ENCODE data around the gene TRPM3. TPM values are rescaled to one million over a fixed set of nuclear protein-coding genes. Genes with fewer than 3 reads are reported as not detected.

The TRPM3 gene
- total RNA-seq, 1 experiment from 2014 or later = not detected

DNA sequence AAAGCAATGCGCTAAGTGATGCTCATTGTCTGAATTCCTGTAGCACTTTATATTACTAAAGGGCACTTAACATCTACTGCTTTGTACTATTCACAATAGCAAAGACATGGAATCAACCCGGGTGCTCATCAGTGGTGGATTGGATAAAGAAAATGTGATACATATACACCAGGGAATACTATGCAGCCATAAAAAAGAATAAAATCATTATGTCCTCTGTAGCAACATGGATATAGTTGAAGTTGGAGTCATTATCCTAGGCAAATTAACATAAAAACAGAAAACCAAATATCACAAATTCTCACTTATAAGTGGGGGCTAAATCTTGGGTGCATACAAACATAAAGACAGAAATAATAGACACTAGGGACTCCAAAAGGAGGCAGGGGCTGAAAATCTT lies 308.3 kb downstream of the TRPM3 start:
- ChIA-PET CTCF (no interaction called here), POLR2A (no interaction called here)
- ATAC-seq = no peak
- no peak for DNase-seq (ENCODE audit: low read depth, low spot score)
- Histone ChIP-seq H3K36me3 (ENCODE audit: control insufficient read depth, insufficient read depth, low read length) (no peaks in the 10 kb centered on the region), H3K4me3 (ENCODE audit: low read depth in 2 of 2, low read length in 2 of 2) (no peak overlapping the region), H3K4me1 (ENCODE audit: control insufficient read depth, insufficient read depth, low read length) (no peaks in the 10 kb centered on the region), H3K9me3 (ENCODE audit: control insufficient read depth, insufficient read depth, low read depth, low read length) (no peaks in the 10 kb centered on the region), H3K27me3 (ENCODE audit: control insufficient read depth, insufficient read depth, low read length) (no peaks in the 10 kb centered on the region), H3K27ac (ENCODE audit: low read length) (no peak overlapping the region)
- in situ Hi-C loops (cut with HindIII; ENCODE audit: low pct_unique_long_range_greater_than_20kb, low sequenced_read_pairs) = no loop called here
- BruUV-seq (replicated peaks) = no TSS peak
- TF ChIP-seq POLR2AphosphoS5 (IDR thresholded peaks at IDR 0.05; ENCODE audit: low read depth, low read length) (no peak), SIN3A (IDR thresholded peaks at IDR 0.05; ENCODE audit: borderline replicate concordance, insufficient read depth, low read depth, low read length) (no peak), TCF7L2 (IDR thresholded peaks at IDR 0.05; ENCODE audit: low read depth, low read length) (no peak)
- intact Hi-C loops (cut with micrococcal nuclease; ENCODE audit: unreplicated experiment) = no loop called here

DNA sequence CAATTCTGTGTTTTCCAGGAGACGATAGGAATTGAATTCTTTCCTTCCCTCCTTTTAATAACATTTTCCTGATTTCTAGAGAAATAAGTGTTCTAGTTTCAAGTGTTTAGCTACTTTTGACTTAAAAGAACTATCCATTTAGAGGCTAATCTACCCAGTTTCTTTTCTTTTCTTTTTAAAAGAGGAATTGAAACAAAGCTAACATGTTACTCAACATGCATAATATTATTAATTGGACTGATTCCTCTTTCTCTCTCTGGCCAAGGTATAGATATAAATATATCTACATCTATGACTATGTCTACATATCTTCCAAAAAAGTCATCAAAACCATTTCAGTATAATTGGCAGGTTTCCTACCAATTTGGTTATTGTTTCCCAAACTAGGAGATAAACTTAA lies 309.8 kb downstream of the TRPM3 start:
- intact Hi-C loops (cut with micrococcal nuclease; ENCODE audit: unreplicated experiment) (no loop called here), in situ Hi-C loops (cut with HindIII; ENCODE audit: low pct_unique_long_range_greater_than_20kb, low sequenced_read_pairs) (no loop called here)
- no peak for ATAC-seq
- TF ChIP-seq SIN3A (IDR thresholded peaks at IDR 0.05; ENCODE audit: borderline replicate concordance, insufficient read depth, low read depth, low read length) = no peak
- TF ChIP-seq, protein P1, sequence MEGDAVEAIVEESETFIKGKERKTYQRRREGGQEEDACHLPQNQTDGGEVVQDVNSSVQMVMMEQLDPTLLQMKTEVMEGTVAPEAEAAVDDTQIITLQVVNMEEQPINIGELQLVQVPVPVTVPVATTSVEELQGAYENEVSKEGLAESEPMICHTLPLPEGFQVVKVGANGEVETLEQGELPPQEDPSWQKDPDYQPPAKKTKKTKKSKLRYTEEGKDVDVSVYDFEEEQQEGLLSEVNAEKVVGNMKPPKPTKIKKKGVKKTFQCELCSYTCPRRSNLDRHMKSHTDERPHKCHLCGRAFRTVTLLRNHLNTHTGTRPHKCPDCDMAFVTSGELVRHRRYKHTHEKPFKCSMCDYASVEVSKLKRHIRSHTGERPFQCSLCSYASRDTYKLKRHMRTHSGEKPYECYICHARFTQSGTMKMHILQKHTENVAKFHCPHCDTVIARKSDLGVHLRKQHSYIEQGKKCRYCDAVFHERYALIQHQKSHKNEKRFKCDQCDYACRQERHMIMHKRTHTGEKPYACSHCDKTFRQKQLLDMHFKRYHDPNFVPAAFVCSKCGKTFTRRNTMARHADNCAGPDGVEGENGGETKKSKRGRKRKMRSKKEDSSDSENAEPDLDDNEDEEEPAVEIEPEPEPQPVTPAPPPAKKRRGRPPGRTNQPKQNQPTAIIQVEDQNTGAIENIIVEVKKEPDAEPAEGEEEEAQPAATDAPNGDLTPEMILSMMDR (IDR thresholded peaks at IDR 0.05) = no peak
- TF ChIP-seq TCF7L2 (IDR thresholded peaks at IDR 0.05; ENCODE audit: low read depth, low read length) = no peak
- TF ChIP-seq, protein P2, sequence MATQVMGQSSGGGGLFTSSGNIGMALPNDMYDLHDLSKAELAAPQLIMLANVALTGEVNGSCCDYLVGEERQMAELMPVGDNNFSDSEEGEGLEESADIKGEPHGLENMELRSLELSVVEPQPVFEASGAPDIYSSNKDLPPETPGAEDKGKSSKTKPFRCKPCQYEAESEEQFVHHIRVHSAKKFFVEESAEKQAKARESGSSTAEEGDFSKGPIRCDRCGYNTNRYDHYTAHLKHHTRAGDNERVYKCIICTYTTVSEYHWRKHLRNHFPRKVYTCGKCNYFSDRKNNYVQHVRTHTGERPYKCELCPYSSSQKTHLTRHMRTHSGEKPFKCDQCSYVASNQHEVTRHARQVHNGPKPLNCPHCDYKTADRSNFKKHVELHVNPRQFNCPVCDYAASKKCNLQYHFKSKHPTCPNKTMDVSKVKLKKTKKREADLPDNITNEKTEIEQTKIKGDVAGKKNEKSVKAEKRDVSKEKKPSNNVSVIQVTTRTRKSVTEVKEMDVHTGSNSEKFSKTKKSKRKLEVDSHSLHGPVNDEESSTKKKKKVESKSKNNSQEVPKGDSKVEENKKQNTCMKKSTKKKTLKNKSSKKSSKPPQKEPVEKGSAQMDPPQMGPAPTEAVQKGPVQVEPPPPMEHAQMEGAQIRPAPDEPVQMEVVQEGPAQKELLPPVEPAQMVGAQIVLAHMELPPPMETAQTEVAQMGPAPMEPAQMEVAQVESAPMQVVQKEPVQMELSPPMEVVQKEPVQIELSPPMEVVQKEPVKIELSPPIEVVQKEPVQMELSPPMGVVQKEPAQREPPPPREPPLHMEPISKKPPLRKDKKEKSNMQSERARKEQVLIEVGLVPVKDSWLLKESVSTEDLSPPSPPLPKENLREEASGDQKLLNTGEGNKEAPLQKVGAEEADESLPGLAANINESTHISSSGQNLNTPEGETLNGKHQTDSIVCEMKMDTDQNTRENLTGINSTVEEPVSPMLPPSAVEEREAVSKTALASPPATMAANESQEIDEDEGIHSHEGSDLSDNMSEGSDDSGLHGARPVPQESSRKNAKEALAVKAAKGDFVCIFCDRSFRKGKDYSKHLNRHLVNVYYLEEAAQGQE (IDR thresholded peaks at IDR 0.05; ENCODE audit: insufficient read depth in 1 of 2, low read depth in 2 of 2, low read length in 1 of 2) = no peak
- no peak for TF ChIP-seq POLR2AphosphoS5 (IDR thresholded peaks at IDR 0.05; ENCODE audit: low read depth, low read length)
- ChIA-PET POLR2A (no interaction called here), CTCF (no interaction called here)
- no peaks in the 10 kb centered on the region for H3K9me3 ChIP-seq (ENCODE audit: control insufficient read depth, insufficient read depth, low read depth, low read length)
- no peaks in the 10 kb centered on the region for H3K36me3 ChIP-seq (ENCODE audit: control insufficient read depth, insufficient read depth, low read length)
- DNase-seq (ENCODE audit: low read depth, low spot score) = no peak
- H3K4me1 ChIP-seq (ENCODE audit: control insufficient read depth, insufficient read depth, low read length) = no peaks in the 10 kb centered on the region
- H3K27ac ChIP-seq (ENCODE audit: low read length) = no peak overlapping the region
- no TSS peak for BruUV-seq (replicated peaks)
- H3K4me3 ChIP-seq (ENCODE audit: low read depth in 2 of 2, low read length in 2 of 2) = no peak overlapping the region
- H3K27me3 ChIP-seq (ENCODE audit: control insufficient read depth, insufficient read depth, low read length) = no peaks in the 10 kb centered on the region

DNA sequence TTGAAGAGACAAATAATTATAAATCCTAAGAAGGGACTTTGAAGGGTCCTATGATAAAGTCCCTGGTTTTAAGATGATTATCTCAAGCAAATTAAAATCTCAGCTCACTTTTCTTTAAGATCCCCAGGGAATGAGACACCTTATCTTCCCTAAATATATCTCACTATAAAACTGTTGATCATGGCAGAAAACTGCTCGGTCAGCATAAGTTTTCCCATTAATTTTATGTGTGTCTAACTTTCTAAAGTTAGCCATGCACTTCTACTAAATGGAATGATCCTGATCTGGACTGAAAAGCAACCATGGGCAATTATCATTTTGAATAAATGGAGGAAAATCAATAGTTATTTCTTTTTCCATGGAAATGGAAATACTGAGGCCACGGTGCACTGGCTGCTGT lies 314.5 kb downstream of the TRPM3 start:
- intact Hi-C loops (cut with micrococcal nuclease; ENCODE audit: unreplicated experiment) = no loop called here

More for the DNA sequence above, 314.5 kb downstream of the TRPM3 start:
- ATAC-seq = no peak
- Histone ChIP-seq H3K27ac (ENCODE audit: low read length) (no peak overlapping the region), H3K4me3 (ENCODE audit: low read depth in 2 of 2, low read length in 2 of 2) (no peak overlapping the region), H3K27me3 (ENCODE audit: control insufficient read depth, insufficient read depth, low read length) (no peaks in the 10 kb centered on the region), H3K9me3 (ENCODE audit: control insufficient read depth, insufficient read depth, low read depth, low read length) (no peaks in the 10 kb centered on the region), H3K36me3 (ENCODE audit: control insufficient read depth, insufficient read depth, low read length) (no peaks in the 10 kb centered on the region), H3K4me1 (ENCODE audit: control insufficient read depth, insufficient read depth, low read length) (no peaks in the 10 kb centered on the region)
- no peak for DNase-seq (ENCODE audit: low read depth, low spot score)
- no peak for TF ChIP-seq POLR2AphosphoS5 (IDR thresholded peaks at IDR 0.05; ENCODE audit: low read depth, low read length)
- TF ChIP-seq, protein P2 (IDR thresholded peaks at IDR 0.05; ENCODE audit: insufficient read depth in 1 of 2, low read depth in 2 of 2, low read length in 1 of 2) = no peak
- no peak for TF ChIP-seq SIN3A (IDR thresholded peaks at IDR 0.05; ENCODE audit: borderline replicate concordance, insufficient read depth, low read depth, low read length)
- TF ChIP-seq TCF7L2 (IDR thresholded peaks at IDR 0.05; ENCODE audit: low read depth, low read length) = no peak
- TF ChIP-seq, protein P1 (IDR thresholded peaks at IDR 0.05) = no peak
- ChIA-PET CTCF (no interaction called here), POLR2A (no interaction called here)
- no TSS peak for BruUV-seq (replicated peaks)
- in situ Hi-C loops (cut with HindIII; ENCODE audit: low pct_unique_long_range_greater_than_20kb, low sequenced_read_pairs) = no loop called here

Data from Panc1 (cell line).